Measurements from ENCODE around the gene TSTD1. TPM values are rescaled to one million over a fixed set of nuclear protein-coding genes. Genes with fewer than 3 reads are reported as not detected.
"Not testable (repeated sequence)": the region's sequence is repeated elsewhere in the genome, so short reads cannot be mapped to it uniquely, and the experiment has no call there.

Gene TSTD1
- total RNA-seq, 1 donor: 0.72 TPM

GRCh38 chr1:161019751-161020495 is 18.8 kb downstream of the TSTD1 start:
- Histone ChIP-seq H3K4me3 (ENCODE audit: insufficient read depth, low read length) (peak overlapping the region; percentile 68), H3K36me3 (ENCODE audit: insufficient read depth, low read length) (no peaks in the 10 kb centered on the region)

GRCh38 chr1:161019111-161019660 is 19.6 kb downstream of the TSTD1 start:
- H3K27me3 ChIP-seq (ENCODE audit: insufficient read depth, low read length): peaks cover 34% of the 10 kb centered on the region
- H3K4me3 ChIP-seq (ENCODE audit: insufficient read depth, low read length); H3K27ac ChIP-seq (ENCODE audit: low read depth, low read length); H3K9me3 ChIP-seq (ENCODE audit: low read depth, low read length); H4K20me1 ChIP-seq (ENCODE audit: insufficient read depth, low read length); H2AFZ ChIP-seq (ENCODE audit: low read length); H3K79me2 ChIP-seq (ENCODE audit: insufficient read depth, low read length); H3K36me3 ChIP-seq (ENCODE audit: insufficient read depth, low read length); H3K4me2 ChIP-seq (ENCODE audit: insufficient read depth, low read length); DNase-seq (ENCODE audit: insufficient read length, low spot score, missing footprints): not testable (repeated sequence)
- H3K4me1 ChIP-seq (ENCODE audit: insufficient read depth, low read length): peaks cover 14% of the 10 kb centered on the region

More at GRCh38 chr1:161019751-161020495, 18.8 kb downstream of the TSTD1 start:
- TF ChIP-seq CTCF (IDR thresholded peaks at IDR 0.05; ENCODE audit: extremely low read depth, low read depth, low read length): no peak
- peaks cover 34% of the 10 kb centered on the region for H3K27me3 ChIP-seq (ENCODE audit: insufficient read depth, low read length)
- no peaks in the 10 kb centered on the region for H3K79me2 ChIP-seq (ENCODE audit: insufficient read depth, low read length)
- DNase-seq (ENCODE audit: insufficient read length, low spot score, missing footprints): peak; percentile 89
- H3K9me3 ChIP-seq (ENCODE audit: low read depth, low read length): no peaks in the 10 kb centered on the region
- H3K4me1 ChIP-seq (ENCODE audit: insufficient read depth, low read length): peaks cover 14% of the 10 kb centered on the region
- no peaks in the 10 kb centered on the region for H4K20me1 ChIP-seq (ENCODE audit: insufficient read depth, low read length)
- H2AFZ ChIP-seq (ENCODE audit: low read length): peak overlapping the region; percentile 82
- no peak overlapping the region for H3K27ac ChIP-seq (ENCODE audit: low read depth, low read length)
- peak overlapping the region; percentile 89 for H3K4me2 ChIP-seq (ENCODE audit: insufficient read depth, low read length)

- H3K27ac ChIP-seq (ENCODE audit: low read depth, low read length): no peak overlapping the region
- no peak for TF ChIP-seq CTCF (IDR thresholded peaks at IDR 0.05; ENCODE audit: extremely low read depth, low read depth, low read length)
- peaks cover 14% of the 10 kb centered on the region for H3K4me1 ChIP-seq (ENCODE audit: insufficient read depth, low read length)
- no peaks in the 10 kb centered on the region for H4K20me1 ChIP-seq (ENCODE audit: insufficient read depth, low read length)
- no peaks in the 10 kb centered on the region for H3K9me3 ChIP-seq (ENCODE audit: low read depth, low read length)
- no peaks in the 10 kb centered on the region for H3K79me2 ChIP-seq (ENCODE audit: insufficient read depth, low read length)
- no peaks in the 10 kb centered on the region for H3K36me3 ChIP-seq (ENCODE audit: insufficient read depth, low read length)
- H3K4me3 ChIP-seq (ENCODE audit: insufficient read depth, low read length): no peak overlapping the region
- H3K27me3 ChIP-seq (ENCODE audit: insufficient read depth, low read length): peaks cover 34% of the 10 kb centered on the region
- no peak for DNase-seq (ENCODE audit: insufficient read length, low spot score, missing footprints)
- no peak overlapping the region for H3K4me2 ChIP-seq (ENCODE audit: insufficient read depth, low read length)
- no peak overlapping the region for H2AFZ ChIP-seq (ENCODE audit: low read length)
Observed at GRCh38 chr1:161018631-161018930, 20.2 kb downstream of the TSTD1 start.

- TF ChIP-seq CTCF (IDR thresholded peaks at IDR 0.05; ENCODE audit: extremely low read depth, low read depth, low read length): no peak
Observed at GRCh38 chr1:161017756-161018630, 20.8 kb downstream of the TSTD1 start.

GRCh38 chr1:161017181-161017580 is 21.6 kb downstream of the TSTD1 start:
- H3K36me3 ChIP-seq (ENCODE audit: insufficient read depth, low read length); DNase-seq (ENCODE audit: insufficient read length, low spot score, missing footprints); H3K27ac ChIP-seq (ENCODE audit: low read depth, low read length); H3K9me3 ChIP-seq (ENCODE audit: low read depth, low read length); H3K79me2 ChIP-seq (ENCODE audit: insufficient read depth, low read length); H2AFZ ChIP-seq (ENCODE audit: low read length); H3K4me3 ChIP-seq (ENCODE audit: insufficient read depth, low read length); H4K20me1 ChIP-seq (ENCODE audit: insufficient read depth, low read length); H3K4me2 ChIP-seq (ENCODE audit: insufficient read depth, low read length): not testable (repeated sequence)
- peaks cover 32% of the 10 kb centered on the region for H3K27me3 ChIP-seq (ENCODE audit: insufficient read depth, low read length)
- H3K4me1 ChIP-seq (ENCODE audit: insufficient read depth, low read length): peaks cover 14% of the 10 kb centered on the region

More at GRCh38 chr1:161017756-161018630, 20.8 kb downstream of the TSTD1 start:
- peaks cover 14% of the 10 kb centered on the region for H3K4me1 ChIP-seq (ENCODE audit: insufficient read depth, low read length)
- no peak overlapping the region for H3K4me3 ChIP-seq (ENCODE audit: insufficient read depth, low read length)
- H3K4me2 ChIP-seq (ENCODE audit: insufficient read depth, low read length): no peak overlapping the region
- no peaks in the 10 kb centered on the region for H3K79me2 ChIP-seq (ENCODE audit: insufficient read depth, low read length)
- no peak overlapping the region for H3K27ac ChIP-seq (ENCODE audit: low read depth, low read length)
- no peak for DNase-seq (ENCODE audit: insufficient read length, low spot score, missing footprints)
- peaks cover 34% of the 10 kb centered on the region for H3K27me3 ChIP-seq (ENCODE audit: insufficient read depth, low read length)
- H3K36me3 ChIP-seq (ENCODE audit: insufficient read depth, low read length): no peaks in the 10 kb centered on the region
- H4K20me1 ChIP-seq (ENCODE audit: insufficient read depth, low read length): no peaks in the 10 kb centered on the region
- H3K9me3 ChIP-seq (ENCODE audit: low read depth, low read length): no peaks in the 10 kb centered on the region
- no peak overlapping the region for H2AFZ ChIP-seq (ENCODE audit: low read length)

- Histone ChIP-seq H3K4me1 (ENCODE audit: insufficient read depth, low read length) (peaks cover 14% of the 10 kb centered on the region), H3K27me3 (ENCODE audit: insufficient read depth, low read length) (peaks cover 27% of the 10 kb centered on the region)
- H3K4me3 ChIP-seq (ENCODE audit: insufficient read depth, low read length); H3K27ac ChIP-seq (ENCODE audit: low read depth, low read length); H3K4me2 ChIP-seq (ENCODE audit: insufficient read depth, low read length); DNase-seq (ENCODE audit: insufficient read length, low spot score, missing footprints); H3K79me2 ChIP-seq (ENCODE audit: insufficient read depth, low read length); H3K9me3 ChIP-seq (ENCODE audit: low read depth, low read length); H4K20me1 ChIP-seq (ENCODE audit: insufficient read depth, low read length); H3K36me3 ChIP-seq (ENCODE audit: insufficient read depth, low read length); H2AFZ ChIP-seq (ENCODE audit: low read length): not testable (repeated sequence)
Observed at GRCh38 chr1:161016683-161017082, 22.1 kb downstream of the TSTD1 start.

All from osteoblast (primary cell).